ENCODE results near the gene TRIP12.
"Not testable (repeated sequence)": the region's sequence is repeated elsewhere in the genome, so short reads cannot be mapped to it uniquely, and the experiment has no call there.

Gene TRIP12

DNA sequence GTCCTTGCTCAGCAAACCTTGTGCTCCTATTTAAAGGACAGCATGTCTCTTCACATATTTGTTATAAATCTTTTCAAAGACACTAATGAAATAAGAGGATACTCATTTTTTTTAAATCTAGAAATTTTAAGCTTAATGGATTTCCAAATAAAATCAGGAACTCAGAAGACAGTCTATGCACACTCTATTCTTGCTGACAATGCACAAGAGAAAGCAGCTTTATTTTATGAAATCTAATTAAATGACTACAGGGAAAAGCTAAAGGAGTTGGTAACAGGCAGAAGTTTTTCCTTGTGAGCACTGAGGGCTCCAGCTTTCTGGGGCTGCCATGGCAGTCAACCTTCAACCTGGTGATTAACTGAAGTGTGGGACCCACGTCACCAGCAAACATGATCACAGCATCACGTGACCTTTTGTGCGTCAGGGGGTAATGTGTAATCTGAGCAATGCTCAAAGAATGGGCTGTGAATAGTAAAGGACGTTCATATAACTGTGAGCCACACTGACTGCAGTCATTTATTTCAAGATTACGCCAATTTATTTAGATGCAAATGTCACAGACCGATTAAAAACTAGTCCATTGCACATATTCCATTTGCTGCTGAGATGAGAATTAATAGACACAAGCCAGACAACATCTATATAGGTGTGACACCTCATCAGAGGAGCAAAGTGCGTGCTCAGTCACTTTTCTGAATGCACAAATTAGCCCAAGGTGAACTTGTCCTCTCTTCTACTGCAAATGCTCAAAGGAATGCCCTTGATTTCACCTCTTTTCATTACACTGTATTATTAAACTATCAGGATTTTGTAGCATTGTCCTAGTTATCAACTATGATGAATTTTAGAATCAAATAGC is 195.9 kb downstream of the TRIP12 start:
- no peak for DNase-seq (ENCODE audit: low read depth in 2 of 3, low spot score in 2 of 3)

DNA sequence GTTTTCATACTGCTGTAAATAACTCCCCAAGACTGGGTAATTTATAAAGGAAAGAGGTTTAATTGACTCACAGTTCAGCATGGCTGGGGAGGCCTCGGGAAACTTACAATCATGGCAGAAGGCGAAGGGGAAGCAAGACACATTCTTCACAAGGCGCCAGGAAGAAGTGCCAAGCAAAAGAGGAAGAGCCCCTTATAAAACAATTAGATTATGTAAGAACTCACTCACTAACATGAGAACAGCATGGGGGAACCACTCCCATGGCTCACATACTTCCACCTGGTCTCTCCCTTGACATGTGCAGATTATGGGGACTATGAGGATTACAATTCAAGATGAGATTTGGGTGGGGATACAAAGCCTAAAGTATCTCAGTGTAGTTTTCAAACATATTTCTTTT is 198.6 kb downstream of the TRIP12 start:
- not testable (repeated sequence) for DNase-seq (ENCODE audit: low read depth in 2 of 3, low spot score in 2 of 3)

DNA sequence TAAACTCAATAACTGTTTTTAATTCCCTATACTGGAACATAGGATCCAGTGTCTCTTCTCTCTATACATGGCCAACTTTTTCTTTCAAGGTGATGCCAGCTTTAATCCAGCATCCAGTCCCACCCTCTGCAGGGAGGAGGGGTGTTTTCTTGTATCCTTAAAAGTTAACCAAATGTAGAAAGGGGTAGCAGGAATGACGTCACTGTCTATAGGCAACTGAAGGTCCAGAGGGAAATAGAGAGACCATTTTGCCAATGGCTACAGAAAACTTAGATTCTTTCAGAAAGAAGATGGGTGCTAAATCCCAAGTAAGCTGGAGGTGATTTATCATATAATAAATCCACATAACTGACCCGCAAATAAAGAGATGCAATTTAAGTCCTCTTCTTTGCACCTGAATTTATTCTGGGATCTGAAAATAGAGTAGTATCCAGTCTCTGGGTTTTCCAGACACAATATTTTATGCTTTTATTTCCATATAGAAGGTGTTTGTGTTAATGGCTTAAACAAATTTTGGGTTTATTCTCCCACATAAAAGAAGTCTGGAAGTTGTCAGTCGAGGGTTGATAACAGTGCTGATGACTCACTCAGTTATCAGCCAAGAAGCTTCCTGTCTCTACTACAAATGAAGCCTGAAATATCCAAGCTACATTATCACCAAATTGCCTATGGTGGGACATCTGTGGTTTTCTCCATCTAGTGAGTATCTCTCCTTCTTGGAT is 201.7 kb downstream of the TRIP12 start:
- no peak for DNase-seq (ENCODE audit: low read depth in 2 of 3, low spot score in 2 of 3)

DNA sequence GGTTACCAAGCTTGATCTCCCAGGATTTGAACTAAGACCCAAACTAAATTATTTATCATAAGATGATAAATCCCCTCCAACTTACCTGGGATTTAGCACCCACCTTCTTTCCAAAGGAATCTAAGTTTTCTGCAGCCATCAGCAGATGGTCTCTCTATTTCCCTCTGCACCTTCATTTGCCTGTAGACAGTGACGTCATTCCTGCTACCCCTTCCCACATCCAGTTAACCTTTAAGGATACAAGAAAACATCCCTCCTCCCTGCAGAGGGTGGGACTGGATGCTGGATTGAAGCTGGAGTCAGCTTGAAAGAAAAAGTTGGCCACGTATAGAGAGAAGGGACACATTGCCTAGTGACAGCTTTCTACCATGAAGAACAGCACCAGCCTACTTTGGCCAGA is 203.8 kb downstream of the TRIP12 start:
- DNase-seq (ENCODE audit: low read depth in 2 of 3, low spot score in 2 of 3): no peak

DNA sequence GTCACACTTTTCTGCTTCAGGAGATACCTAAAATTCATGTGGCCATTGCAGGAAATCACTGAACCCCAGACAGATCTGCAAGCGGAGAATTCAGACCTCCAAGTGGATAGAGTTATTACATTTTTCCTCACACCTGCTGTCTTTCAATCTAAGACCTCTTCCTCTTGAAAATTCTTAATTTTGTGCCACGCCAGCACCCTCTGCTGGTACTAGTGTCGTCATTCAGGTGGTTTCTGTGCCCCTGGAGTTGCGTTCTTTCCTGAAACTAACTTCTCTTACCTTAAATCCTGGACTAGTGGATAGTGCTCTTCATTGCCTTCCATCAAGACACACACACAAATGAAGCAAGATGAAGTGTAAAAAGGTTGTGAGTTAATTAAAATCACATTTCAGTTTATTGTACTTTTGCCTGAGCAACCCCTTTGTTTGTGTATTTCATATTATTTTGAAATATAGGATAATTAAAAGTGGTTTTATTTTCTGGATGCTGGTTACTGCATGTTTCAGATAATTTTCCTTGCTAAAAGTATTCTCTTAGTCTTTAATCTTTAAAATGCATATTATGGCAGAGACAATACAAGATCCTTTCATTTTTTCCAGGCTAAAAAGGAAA is 205.8 kb downstream of the TRIP12 start:
- DNase-seq (ENCODE audit: low read depth in 2 of 3, low spot score in 2 of 3): no peak

DNA sequence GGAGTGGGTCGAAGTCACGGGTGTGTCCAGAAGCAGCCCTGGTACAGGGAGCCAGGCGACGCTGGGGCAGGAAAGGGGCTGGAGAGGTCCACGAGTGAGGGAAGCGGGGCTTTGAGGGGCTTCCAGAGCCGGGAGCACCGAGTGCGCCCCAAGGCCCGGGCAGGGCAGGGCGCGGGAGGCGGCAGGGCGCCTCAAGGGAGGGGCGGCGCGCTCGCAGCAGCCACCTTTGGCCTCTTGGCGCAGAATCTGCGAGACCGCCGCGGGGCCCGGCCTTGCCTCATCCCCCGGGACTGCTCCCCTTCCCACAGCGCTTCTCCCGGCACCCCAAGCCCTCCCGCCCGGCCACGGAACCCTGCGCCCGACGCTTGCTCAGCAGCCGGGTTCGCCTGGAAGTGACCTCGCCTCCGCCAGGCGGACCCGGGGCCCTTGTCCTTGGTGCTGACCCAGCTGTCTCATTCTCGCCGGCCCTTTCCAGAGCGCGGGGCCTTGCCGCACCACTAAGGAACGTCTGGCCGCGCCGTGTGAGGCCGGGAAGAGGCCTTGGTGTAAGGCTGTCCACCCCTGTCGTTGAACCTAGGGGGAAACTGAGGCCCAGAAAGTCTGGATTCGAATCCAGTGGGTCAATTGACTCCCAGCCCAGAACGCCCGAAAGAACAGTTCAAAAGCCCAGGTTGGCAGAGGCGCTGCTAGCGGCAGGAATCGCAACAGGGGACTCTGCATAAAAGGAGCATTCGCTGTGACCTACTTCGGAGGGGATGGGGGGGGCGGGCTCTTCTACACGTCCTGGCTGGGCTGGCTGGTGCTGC is 206.9 kb downstream of the TRIP12 start:
- peak in 1 of 3 experiments; percentile 3 for DNase-seq (ENCODE audit: low read depth in 2 of 3, low spot score in 2 of 3)

DNA sequence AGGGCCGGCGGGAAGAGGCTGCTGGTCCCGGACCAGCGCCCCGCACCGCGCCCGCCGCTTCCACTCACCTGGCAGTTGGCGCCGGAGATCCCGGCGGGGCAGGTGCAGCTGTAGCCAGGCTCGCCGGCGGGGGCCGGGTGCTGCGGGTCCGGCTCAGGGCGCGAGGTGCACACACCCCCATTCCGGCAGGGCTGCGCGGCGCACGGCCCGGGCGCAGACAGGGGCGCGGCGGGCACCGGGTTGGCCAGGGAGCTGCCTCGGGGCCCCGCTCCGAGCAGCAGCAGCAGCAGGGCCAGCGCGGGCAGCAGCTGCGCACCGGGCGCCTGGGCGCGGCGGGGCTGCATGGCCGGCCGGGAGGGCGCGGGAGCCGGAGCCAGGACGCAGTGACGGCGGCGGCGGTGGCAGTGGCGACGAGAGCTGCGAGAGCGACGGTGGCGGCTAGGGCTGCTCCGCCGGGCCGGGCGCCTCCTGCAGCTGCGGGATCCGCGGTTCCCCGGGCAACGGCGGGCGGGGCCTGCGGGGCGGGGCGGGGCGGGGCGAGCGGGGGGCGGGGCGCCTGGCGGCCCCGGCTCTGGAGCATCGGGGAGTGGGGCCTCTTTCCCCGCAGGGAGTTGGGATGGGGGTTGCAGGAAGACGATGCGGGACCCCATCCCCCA is 207.6 kb downstream of the TRIP12 start, which contains the start of gene DNER:
TSS of gene DNER (minus strand) at position 476 of the 656 bp plus-strand sequence. CDS start at position 344, 132 bp downstream.
- DNase-seq (ENCODE audit: low read depth in 2 of 3, low spot score in 2 of 3): peak in 1 of 3 experiments; percentile 7

All from activated CD8-positive, alpha-beta memory T cell treated with anti-CD3 and anti-CD28 coated beads for 48 hours (primary cell).